ENCODE measurements around the gene KLRD1.

DNA sequence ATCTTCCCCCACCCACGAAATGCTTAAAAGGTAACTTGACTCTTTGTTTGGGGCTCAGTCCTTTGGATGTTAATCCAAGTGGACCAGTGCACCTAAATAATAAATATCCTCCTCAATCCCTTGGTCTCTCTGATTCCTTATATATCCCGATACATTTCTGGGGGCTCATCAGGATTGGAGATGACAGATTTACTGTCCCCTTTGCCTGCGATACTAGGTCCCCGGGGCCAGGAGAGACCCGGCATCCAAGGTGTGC lies 55.9 kb downstream of the KLRD1 start:
- TF ChIP-seq, protein P1, sequence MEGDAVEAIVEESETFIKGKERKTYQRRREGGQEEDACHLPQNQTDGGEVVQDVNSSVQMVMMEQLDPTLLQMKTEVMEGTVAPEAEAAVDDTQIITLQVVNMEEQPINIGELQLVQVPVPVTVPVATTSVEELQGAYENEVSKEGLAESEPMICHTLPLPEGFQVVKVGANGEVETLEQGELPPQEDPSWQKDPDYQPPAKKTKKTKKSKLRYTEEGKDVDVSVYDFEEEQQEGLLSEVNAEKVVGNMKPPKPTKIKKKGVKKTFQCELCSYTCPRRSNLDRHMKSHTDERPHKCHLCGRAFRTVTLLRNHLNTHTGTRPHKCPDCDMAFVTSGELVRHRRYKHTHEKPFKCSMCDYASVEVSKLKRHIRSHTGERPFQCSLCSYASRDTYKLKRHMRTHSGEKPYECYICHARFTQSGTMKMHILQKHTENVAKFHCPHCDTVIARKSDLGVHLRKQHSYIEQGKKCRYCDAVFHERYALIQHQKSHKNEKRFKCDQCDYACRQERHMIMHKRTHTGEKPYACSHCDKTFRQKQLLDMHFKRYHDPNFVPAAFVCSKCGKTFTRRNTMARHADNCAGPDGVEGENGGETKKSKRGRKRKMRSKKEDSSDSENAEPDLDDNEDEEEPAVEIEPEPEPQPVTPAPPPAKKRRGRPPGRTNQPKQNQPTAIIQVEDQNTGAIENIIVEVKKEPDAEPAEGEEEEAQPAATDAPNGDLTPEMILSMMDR (IDR thresholded peaks at IDR 0.05) = no peak
- TF ChIP-seq POLR2A (IDR thresholded peaks at IDR 0.05) (no peak), POLR2AphosphoS5 (IDR thresholded peaks at IDR 0.05) (no peak), EP300 (IDR thresholded peaks at IDR 0.05) (no peak)
